Upper lobe of left lung (tissue), 4 donors: Measurements from ENCODE around the gene PRR5.

Source experiments
- EP300 ChIP-seq, 4 donors: sonication (generic); formaldehyde crosslinking; IDR thresholded peaks; one replicate each; pipeline ENCODE4 v1.5.1; 2017; ENCODE audit warnings: antibody characterized with exemption in 4 of 4, control low read depth in 2 of 4
- POLR2A ChIP-seq, 4 donors: fragments of 450-650 bp; IDR thresholded peaks; one replicate each; pipeline ENCODE4 v1.5.1; 2016 to 2017; ENCODE audit warnings: antibody characterized with exemption in 4 of 4, mild to moderate bottlenecking in 2 of 4
- POLR2AphosphoS5 ChIP-seq, 2 donors: sonication (generic); formaldehyde crosslinking; IDR thresholded peaks; one replicate each; pipeline ENCODE4 v1.5.1; 2017; ENCODE audit warnings: antibody characterized with exemption in 2 of 2
- TF ChIP-seq, protein P1 (sequence below), 6 experiments: fragments of 450-650 bp in 4 of 6; fragments of 200-600 bp in 2 of 6; sonication (generic) in 2 of 6; IDR thresholded peaks; one replicate each; pipeline ENCODE4 v1.5.1; 2016 to 2019; ENCODE audit warnings: antibody characterized with exemption in 6 of 6

DNA sequence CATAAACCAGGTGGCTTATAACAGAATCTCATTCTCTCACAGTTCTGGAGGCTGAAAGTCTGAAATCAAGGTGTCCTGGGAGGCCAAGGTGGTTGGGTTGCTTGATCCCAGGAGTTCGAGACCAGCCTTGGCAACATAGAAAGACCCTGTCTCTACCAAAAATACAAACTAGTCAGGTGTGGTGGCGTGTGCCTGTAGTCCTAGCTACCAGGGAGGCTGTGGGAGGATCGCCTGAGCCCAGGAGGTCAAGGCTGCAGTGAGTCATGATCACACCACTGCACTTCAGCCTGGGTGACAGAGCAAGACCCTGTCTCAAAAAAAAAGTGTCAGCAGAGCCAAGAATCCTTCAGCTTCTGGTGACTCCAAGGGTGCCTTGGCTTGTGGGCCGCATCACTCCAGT, 8.9 kb upstream of the PRR5 start:
- TF ChIP-seq POLR2AphosphoS5 (IDR thresholded peaks at IDR 0.05) (no peak), POLR2A (IDR thresholded peaks at IDR 0.05) (no peak), EP300 (IDR thresholded peaks at IDR 0.05) (no peak)
- TF ChIP-seq, protein P1, sequence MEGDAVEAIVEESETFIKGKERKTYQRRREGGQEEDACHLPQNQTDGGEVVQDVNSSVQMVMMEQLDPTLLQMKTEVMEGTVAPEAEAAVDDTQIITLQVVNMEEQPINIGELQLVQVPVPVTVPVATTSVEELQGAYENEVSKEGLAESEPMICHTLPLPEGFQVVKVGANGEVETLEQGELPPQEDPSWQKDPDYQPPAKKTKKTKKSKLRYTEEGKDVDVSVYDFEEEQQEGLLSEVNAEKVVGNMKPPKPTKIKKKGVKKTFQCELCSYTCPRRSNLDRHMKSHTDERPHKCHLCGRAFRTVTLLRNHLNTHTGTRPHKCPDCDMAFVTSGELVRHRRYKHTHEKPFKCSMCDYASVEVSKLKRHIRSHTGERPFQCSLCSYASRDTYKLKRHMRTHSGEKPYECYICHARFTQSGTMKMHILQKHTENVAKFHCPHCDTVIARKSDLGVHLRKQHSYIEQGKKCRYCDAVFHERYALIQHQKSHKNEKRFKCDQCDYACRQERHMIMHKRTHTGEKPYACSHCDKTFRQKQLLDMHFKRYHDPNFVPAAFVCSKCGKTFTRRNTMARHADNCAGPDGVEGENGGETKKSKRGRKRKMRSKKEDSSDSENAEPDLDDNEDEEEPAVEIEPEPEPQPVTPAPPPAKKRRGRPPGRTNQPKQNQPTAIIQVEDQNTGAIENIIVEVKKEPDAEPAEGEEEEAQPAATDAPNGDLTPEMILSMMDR (IDR thresholded peaks at IDR 0.05) = no peak
